ENCODE data around the gene METTL13. TPM values are rescaled to one million over a fixed set of nuclear protein-coding genes. Genes with fewer than 3 reads are reported as not detected.

The METTL13 gene
- total RNA-seq, 1 experiment from 2014 or later = 64.5 TPM

- H3K56ac ChIP-seq (ENCODE audit: insufficient read length, low read depth, low read length) = no peak overlapping the region
- H2BK120ac ChIP-seq (ENCODE audit: low read depth, low read length, poor library complexity, severe bottlenecking) = no peak overlapping the region
- peak overlapping the region; percentile 88 to 96 for H3K4me3 Mint-ChIP-seq
- H4K5ac ChIP-seq (ENCODE audit: insufficient read length, low read depth, low read length) = no peak overlapping the region
- H3K23ac ChIP-seq (ENCODE audit: insufficient read length, low read depth, low read length) = no peak overlapping the region
- no peak overlapping the region for H4K8ac ChIP-seq (replicated peaks; ENCODE audit: insufficient read length, low read depth, low read length)
- peaks cover 5% of the 10 kb centered on the region for H3K79me1 ChIP-seq (ENCODE audit: insufficient read depth, low read depth, low read length, poor library complexity, severe bottlenecking)
- peak overlapping the region; percentile 89 for H3K27ac ChIP-seq (ENCODE audit: insufficient read length, low read depth, low read length)
- H4K20me1 ChIP-seq (ENCODE audit: control insufficient read depth, insufficient read depth, insufficient read length) = no peaks in the 10 kb centered on the region
- no peak overlapping the region for H3K4ac ChIP-seq (ENCODE audit: low read depth, low read length)
- no peak overlapping the region for H2BK15ac ChIP-seq (ENCODE audit: low read depth, low read length)
- H3K23me2 ChIP-seq (ENCODE audit: insufficient read length, low read depth, low read length, poor library complexity, severe bottlenecking) = peaks cover 3% of the 10 kb centered on the region
- H3K18ac ChIP-seq (ENCODE audit: insufficient read length, low read depth, low read length) = peak overlapping the region; percentile 66
- H3K79me2 ChIP-seq (ENCODE audit: insufficient read depth, low read length) = peaks cover 23% of the 10 kb centered on the region
- H2AK5ac ChIP-seq (ENCODE audit: insufficient read length, low read length) = no peak overlapping the region
- no peak overlapping the region for H2BK12ac ChIP-seq (ENCODE audit: insufficient read length, low read depth, low read length)
- peak overlapping the region; percentile 62; the same call in 1 of the 2 replicates for H3K14ac ChIP-seq (ENCODE audit: insufficient read depth, low read length)
- H2AFZ ChIP-seq (ENCODE audit: low read length) = peak overlapping the region; percentile 43
- no CpG with 5 or more reads among the region's 11 CpGs for WGBS (ENCODE audit: extremely low coverage, insufficient read length, low lambda C conversion rate)
- H3K4me2 ChIP-seq (ENCODE audit: insufficient read depth, insufficient read length, low read length) = peak overlapping the region; percentile 90
- H3T11ph ChIP-seq (ENCODE audit: low read length) = no peak overlapping the region
- H3K36me3 Mint-ChIP-seq (ENCODE audit: insufficient read depth in 1 of 3, low read depth in 3 of 3) = peaks cover 8 to 32% (median 30%) of the 10 kb centered on the region in 3 experiments; a peak in 6 of 7 replicates
- H3K4me1 Mint-ChIP-seq = peaks cover 13 to 18% of the 10 kb centered on the region in 2 experiments
- H3K27ac Mint-ChIP-seq = peak overlapping the region; percentile 27 to 98 (median 96)
- H3K4me1 ChIP-seq (ENCODE audit: insufficient read depth, low read length) = no peaks in the 10 kb centered on the region
- H3K27me3 ChIP-seq (ENCODE audit: insufficient read depth, low read length) = no peaks in the 10 kb centered on the region
- H3K9ac ChIP-seq (ENCODE audit: extremely low read depth, insufficient read length, low read length) = peak overlapping the region; percentile 73
- H2BK20ac ChIP-seq (ENCODE audit: low read depth, low read length, poor library complexity, severe bottlenecking) = no peak overlapping the region
- H3K9me3 ChIP-seq (ENCODE audit: control insufficient read depth, low read depth, low read length) = no peaks in the 10 kb centered on the region
- no peak overlapping the region for H4K91ac ChIP-seq (ENCODE audit: insufficient read length, low read depth, low read length)
- TF ChIP-seq CTCF (conservative IDR thresholded peaks at IDR 0.05) = no peak
- H3K27me3 Mint-ChIP-seq (ENCODE audit: low read depth) = no peaks in the 10 kb centered on the region
- peaks cover 0 to 2% of the 10 kb centered on the region in 2 experiments; a peak in 1 of 5 replicates for H3K9me3 Mint-ChIP-seq
- DNase-seq = no peak
- H2BK5ac ChIP-seq (ENCODE audit: insufficient read length, low read length) = no peak overlapping the region
Measured at GRCh38 chr1:171780583-171781175, 781 bp upstream of the METTL13 start.
